ENCODE data around the gene CSF1.

GRCh38 chr1:109927356-109927755, 16.7 kb downstream of the CSF1 start:
- TF ChIP-seq EZH2 (IDR thresholded peaks at IDR 0.05; ENCODE audit: low read depth, unreplicated experiment) = no peak
- TF ChIP-seq EZH2phosphoT487 (IDR thresholded peaks at IDR 0.05; ENCODE audit: unreplicated experiment) = no peak
- TF ChIP-seq CTCF (conservative IDR thresholded peaks at IDR 0.05; ENCODE audit: low read depth in 2 of 2) = no peak

Data from GM23338 (cell line).